ENCODE data around the gene MLC1. TPM values are rescaled to one million over a fixed set of nuclear protein-coding genes. Genes with fewer than 3 reads are reported as not detected.

The MLC1 gene
- total and polyA plus RNA-seq, 4 donors, result 0.13 to 9.4 (median 0.33) TPM; not detected in 1

GRCh38 chr22:50035131-50035881, 49.9 kb downstream of the MLC1 start:
- 71% methylated on average over 24 of the region's 24 CpGs for WGBS
- H3K4me3 ChIP-seq (ENCODE audit: low read depth in 1 of 3, low read length in 3 of 3), result no peak overlapping the region
- H3K27ac ChIP-seq (ENCODE audit: low read depth in 1 of 2, low read length in 2 of 2), result no peak overlapping the region
- H3K9ac ChIP-seq (ENCODE audit: low read depth in 1 of 2, low read length in 2 of 2), result no peak overlapping the region
- H3K36me3 ChIP-seq (ENCODE audit: control insufficient read depth in 4 of 4, insufficient read depth in 3 of 4, low read depth in 1 of 4, low read length in 3 of 4), result no peaks in the 10 kb centered on the region
- H3K9me3 ChIP-seq (ENCODE audit: control insufficient read depth in 4 of 4, low read length in 3 of 4), result peaks cover 0 to 2% (median 0%) of the 10 kb centered on the region in 4 donors
- H3K27me3 ChIP-seq (ENCODE audit: control insufficient read depth in 4 of 4, insufficient read depth in 4 of 4, low read length in 3 of 4), result peaks cover 0 to 2% (median 0%) of the 10 kb centered on the region in 4 donors
- peaks cover 0 to 2% (median 0%) of the 10 kb centered on the region in 4 donors for H3K4me1 ChIP-seq (ENCODE audit: control insufficient read depth in 4 of 4, insufficient read depth in 4 of 4, low read length in 3 of 4)
- no peak for DNase-seq (ENCODE audit: low spot score)
- TF ChIP-seq SP1 (IDR thresholded peaks at IDR 0.05) (no peak), NR2F2 (IDR thresholded peaks at IDR 0.05) (no peak), MAX (IDR thresholded peaks at IDR 0.05) (no peak), ZBTB33 (IDR thresholded peaks at IDR 0.05) (no peak), FOXA1 (IDR thresholded peaks at IDR 0.05) (no peak), FOXA2 (IDR thresholded peaks at IDR 0.05) (no peak), TAF1 (conservative IDR thresholded peaks at IDR 0.05) (no peak), RXRA (IDR thresholded peaks at IDR 0.05) (no peak), RAD21 (IDR thresholded peaks at IDR 0.05) (no peak)

- 74% methylated on average over 43 of the region's 43 CpGs for WGBS
- Histone ChIP-seq H3K4me3 (ENCODE audit: low read depth in 1 of 3, low read length in 3 of 3) (no peak overlapping the region), H3K36me3 (ENCODE audit: control insufficient read depth in 4 of 4, insufficient read depth in 3 of 4, low read depth in 1 of 4, low read length in 3 of 4) (no peaks in the 10 kb centered on the region), H3K27ac (ENCODE audit: low read depth in 1 of 2, low read length in 2 of 2) (no peak overlapping the region), H3K9ac (ENCODE audit: low read depth in 1 of 2, low read length in 2 of 2) (no peak overlapping the region), H3K9me3 (ENCODE audit: control insufficient read depth in 4 of 4, low read length in 3 of 4) (no peaks in the 10 kb centered on the region), H3K27me3 (ENCODE audit: control insufficient read depth in 4 of 4, insufficient read depth in 4 of 4, low read length in 3 of 4) (peaks cover 0 to 2% (median 0%) of the 10 kb centered on the region in 4 donors), H3K4me1 (ENCODE audit: control insufficient read depth in 4 of 4, insufficient read depth in 4 of 4, low read length in 3 of 4) (peaks cover 0 to 7% (median 0%) of the 10 kb centered on the region in 4 donors)
- TF ChIP-seq YY1 (IDR thresholded peaks at IDR 0.05), result no peak
- TF ChIP-seq HNF4G (IDR thresholded peaks at IDR 0.05), result no peak
- TF ChIP-seq NR2F2 (IDR thresholded peaks at IDR 0.05), result no peak
- TF ChIP-seq RAD21 (IDR thresholded peaks at IDR 0.05), result no peak
- TF ChIP-seq REST (IDR thresholded peaks at IDR 0.05), result no peak
- no peak for TF ChIP-seq CTCF (IDR thresholded peaks at IDR 0.05; ENCODE audit: low read depth, low read length, missing input control)
- TF ChIP-seq MAX (IDR thresholded peaks at IDR 0.05), result no peak
- no peak for TF ChIP-seq FOXA2 (IDR thresholded peaks at IDR 0.05)
- no peak for TF ChIP-seq FOXA1 (IDR thresholded peaks at IDR 0.05)
- TF ChIP-seq EGR1 (IDR thresholded peaks at IDR 0.05; ENCODE audit: low read depth in 2 of 2), result no peak
- no peak for DNase-seq (ENCODE audit: low spot score)
Observed at GRCh38 chr22:50034126-50035081, 50.8 kb downstream of the MLC1 start.
